HG03025 (cell line): Measurements from ENCODE around the gene DNAJB1.

Experiments
- ATAC-seq: cut with Tn5 transposase; IDR thresholded peaks from one replicate; pipeline ENCODE4 v1.9.1; 2021; ENCODE audit warnings: mild to moderate bottlenecking, moderate library complexity; ENCODE audit not compliant: unreplicated experiment, low FRiP score

Gene DNAJB1

GRCh38 chr19:14475251-14476073 is 42.7 kb downstream of the DNAJB1 start, which contains the start of gene PTGER1:
Gene PTGER1, minus strand, starts transcription at chr19:14475354. Its CDS starts 1,034 bp downstream, at chr19:14474320.
- no peak for ATAC-seq

GRCh38 chr19:14474827-14475226 is 43.4 kb downstream of the DNAJB1 start:
- ATAC-seq: no peak

GRCh38 chr19:14473978-14474578 is 44.1 kb downstream of the DNAJB1 start:
- ATAC-seq: no peak

- no peak for ATAC-seq
These were observed 44.9 kb downstream of the DNAJB1 start for GRCh38 chr19:14473073-14473977.

- no peak for ATAC-seq
These were observed 45.8 kb downstream of the DNAJB1 start for GRCh38 chr19:14472202-14472938.

GRCh38 chr19:14471436-14472187 is 46.6 kb downstream of the DNAJB1 start:
- ATAC-seq: no peak

GRCh38 chr19:14470031-14470876 is 47.9 kb downstream of the DNAJB1 start:
- ATAC-seq: no peak

- no peak for ATAC-seq
These were observed 50.4 kb downstream of the DNAJB1 start for GRCh38 chr19:14467816-14468215.

GRCh38 chr19:14467391-14467790 is 50.8 kb downstream of the DNAJB1 start:
- ATAC-seq: no peak
